Stomach smooth muscle (tissue), 2 donors: ENCODE results near the gene SLC9A4.

Experiments
- H3K27ac ChIP-seq: one replicate; pipeline ENCODE4 v1.7.0; 2013; ENCODE audit warnings: mild to moderate bottlenecking, low read length, inconsistent platforms
- H3K27me3 ChIP-seq, 2 donors: one replicate each; pipeline ENCODE4 v1.7.0; 2013; ENCODE audit warnings: low read length in 2 of 2; ENCODE audit not compliant: insufficient read depth in 2 of 2, control insufficient read depth in 1 of 2
- H3K36me3 ChIP-seq, 2 donors: one replicate each; pipeline ENCODE4 v1.7.0; 2013; ENCODE audit warnings: low read length in 2 of 2; ENCODE audit not compliant: control insufficient read depth in 2 of 2, insufficient read depth in 2 of 2
- H3K4me1 ChIP-seq: one replicate; pipeline ENCODE4 v1.7.0; 2013; ENCODE audit warnings: low read length; ENCODE audit not compliant: control insufficient read depth, insufficient read depth
- H3K4me3 ChIP-seq, 2 donors: one replicate each; pipeline ENCODE4 v1.7.0; 2013; ENCODE audit warnings: low read length in 2 of 2
- H3K9ac ChIP-seq, 2 donors: one replicate each; pipeline ENCODE4 v1.7.0; 2013; ENCODE audit warnings: low read length in 2 of 2, mild to moderate bottlenecking in 1 of 2
- H3K9me3 ChIP-seq, 2 donors: one replicate each; pipeline ENCODE4 v1.7.0; 2013; ENCODE audit warnings: low read length in 2 of 2; ENCODE audit not compliant: control insufficient read depth in 2 of 2
- donor health status: healthy.
- donor health status: Pancreatic carcinoma.

The SLC9A4 gene

GRCh38 chr2:102515851-102516250, 42.8 kb downstream of the SLC9A4 start:
- no peaks in the 10 kb centered on the region for H3K27me3 ChIP-seq
- no peak overlapping the region for H3K9ac ChIP-seq
- H3K27ac ChIP-seq: no peak overlapping the region
- no peaks in the 10 kb centered on the region for H3K4me1 ChIP-seq
- no peaks in the 10 kb centered on the region for H3K36me3 ChIP-seq
- no peak overlapping the region for H3K4me3 ChIP-seq
- H3K9me3 ChIP-seq: no peaks in the 10 kb centered on the region

- no peaks in the 10 kb centered on the region for H3K36me3 ChIP-seq
- H3K4me3 ChIP-seq: no peak overlapping the region
- H3K9ac ChIP-seq: no peak overlapping the region
- H3K4me1 ChIP-seq: no peaks in the 10 kb centered on the region
- H3K9me3 ChIP-seq: no peaks in the 10 kb centered on the region
- no peaks in the 10 kb centered on the region for H3K27me3 ChIP-seq
- H3K27ac ChIP-seq: no peak overlapping the region
These were observed 45.1 kb downstream of the SLC9A4 start for GRCh38 chr2:102518170-102518569.

GRCh38 chr2:102520009-102520408, 47.0 kb downstream of the SLC9A4 start:
- H3K9ac ChIP-seq: no peak overlapping the region
- no peak overlapping the region for H3K27ac ChIP-seq
- no peak overlapping the region for H3K4me3 ChIP-seq
- no peaks in the 10 kb centered on the region for H3K9me3 ChIP-seq
- H3K36me3 ChIP-seq: no peaks in the 10 kb centered on the region
- no peaks in the 10 kb centered on the region for H3K4me1 ChIP-seq
- no peaks in the 10 kb centered on the region for H3K27me3 ChIP-seq

GRCh38 chr2:102520801-102521200, 47.8 kb downstream of the SLC9A4 start:
- H3K27me3 ChIP-seq: no peaks in the 10 kb centered on the region
- H3K9ac ChIP-seq: no peak overlapping the region
- no peaks in the 10 kb centered on the region for H3K9me3 ChIP-seq
- no peak overlapping the region for H3K27ac ChIP-seq
- no peaks in the 10 kb centered on the region for H3K36me3 ChIP-seq
- H3K4me3 ChIP-seq: no peak overlapping the region
- H3K4me1 ChIP-seq: no peaks in the 10 kb centered on the region

- Histone ChIP-seq H3K9ac (no peak overlapping the region), H3K9me3 (no peaks in the 10 kb centered on the region), H3K4me3 (no peak overlapping the region), H3K4me1 (no peaks in the 10 kb centered on the region), H3K27ac (no peak overlapping the region), H3K27me3 (no peaks in the 10 kb centered on the region), H3K36me3 (no peaks in the 10 kb centered on the region)
These were observed 49.1 kb downstream of the SLC9A4 start for GRCh38 chr2:102522162-102522561.

- Histone ChIP-seq H3K4me3 (no peak overlapping the region), H3K27ac (no peak overlapping the region), H3K4me1 (no peaks in the 10 kb centered on the region), H3K36me3 (no peaks in the 10 kb centered on the region), H3K9me3 (no peaks in the 10 kb centered on the region), H3K9ac (no peak overlapping the region), H3K27me3 (no peaks in the 10 kb centered on the region)
These were observed 49.9 kb downstream of the SLC9A4 start for GRCh38 chr2:102522890-102523289.

GRCh38 chr2:102523651-102524050, 50.6 kb downstream of the SLC9A4 start:
- no peaks in the 10 kb centered on the region for H3K27me3 ChIP-seq
- no peak overlapping the region for H3K27ac ChIP-seq
- H3K4me3 ChIP-seq: no peak overlapping the region
- H3K9ac ChIP-seq: no peak overlapping the region
- H3K36me3 ChIP-seq: no peaks in the 10 kb centered on the region
- no peaks in the 10 kb centered on the region for H3K4me1 ChIP-seq
- H3K9me3 ChIP-seq: no peaks in the 10 kb centered on the region

GRCh38 chr2:102527086-102527485, 54.1 kb downstream of the SLC9A4 start:
- Histone ChIP-seq H3K36me3 (no peaks in the 10 kb centered on the region), H3K27ac (no peak overlapping the region), H3K4me1 (no peaks in the 10 kb centered on the region), H3K4me3 (no peak overlapping the region), H3K9me3 (no peaks in the 10 kb centered on the region), H3K9ac (no peak overlapping the region), H3K27me3 (no peaks in the 10 kb centered on the region)

GRCh38 chr2:102538491-102538890, 65.5 kb downstream of the SLC9A4 start:
- Histone ChIP-seq H3K36me3 (no peaks in the 10 kb centered on the region), H3K27me3 (no peaks in the 10 kb centered on the region), H3K9me3 (no peaks in the 10 kb centered on the region), H3K27ac (no peak overlapping the region), H3K4me1 (no peaks in the 10 kb centered on the region), H3K4me3 (no peak overlapping the region), H3K9ac (no peak overlapping the region)

GRCh38 chr2:102540882-102541281, 67.9 kb downstream of the SLC9A4 start:
- Histone ChIP-seq H3K4me3 (no peak overlapping the region), H3K4me1 (no peaks in the 10 kb centered on the region), H3K9me3 (no peaks in the 10 kb centered on the region), H3K9ac (no peak overlapping the region), H3K36me3 (no peaks in the 10 kb centered on the region), H3K27me3 (no peaks in the 10 kb centered on the region), H3K27ac (no peak overlapping the region)

- Histone ChIP-seq H3K27ac (no peak overlapping the region), H3K36me3 (no peaks in the 10 kb centered on the region), H3K4me1 (no peaks in the 10 kb centered on the region)
These were observed 71.2 kb downstream of the SLC9A4 start for GRCh38 chr2:102544182-102544581.

More at GRCh38 chr2:102544182-102544581, 71.2 kb downstream of the SLC9A4 start:
- no peaks in the 10 kb centered on the region for H3K9me3 ChIP-seq
- no peak overlapping the region for H3K4me3 ChIP-seq
- no peak overlapping the region for H3K9ac ChIP-seq
- H3K27me3 ChIP-seq: no peaks in the 10 kb centered on the region
